ENCODE data around the gene AKNA.
A peak's percentile ranks its signal among the peaks of the same experiment; 100 is the strongest.

The AKNA gene, protein sequence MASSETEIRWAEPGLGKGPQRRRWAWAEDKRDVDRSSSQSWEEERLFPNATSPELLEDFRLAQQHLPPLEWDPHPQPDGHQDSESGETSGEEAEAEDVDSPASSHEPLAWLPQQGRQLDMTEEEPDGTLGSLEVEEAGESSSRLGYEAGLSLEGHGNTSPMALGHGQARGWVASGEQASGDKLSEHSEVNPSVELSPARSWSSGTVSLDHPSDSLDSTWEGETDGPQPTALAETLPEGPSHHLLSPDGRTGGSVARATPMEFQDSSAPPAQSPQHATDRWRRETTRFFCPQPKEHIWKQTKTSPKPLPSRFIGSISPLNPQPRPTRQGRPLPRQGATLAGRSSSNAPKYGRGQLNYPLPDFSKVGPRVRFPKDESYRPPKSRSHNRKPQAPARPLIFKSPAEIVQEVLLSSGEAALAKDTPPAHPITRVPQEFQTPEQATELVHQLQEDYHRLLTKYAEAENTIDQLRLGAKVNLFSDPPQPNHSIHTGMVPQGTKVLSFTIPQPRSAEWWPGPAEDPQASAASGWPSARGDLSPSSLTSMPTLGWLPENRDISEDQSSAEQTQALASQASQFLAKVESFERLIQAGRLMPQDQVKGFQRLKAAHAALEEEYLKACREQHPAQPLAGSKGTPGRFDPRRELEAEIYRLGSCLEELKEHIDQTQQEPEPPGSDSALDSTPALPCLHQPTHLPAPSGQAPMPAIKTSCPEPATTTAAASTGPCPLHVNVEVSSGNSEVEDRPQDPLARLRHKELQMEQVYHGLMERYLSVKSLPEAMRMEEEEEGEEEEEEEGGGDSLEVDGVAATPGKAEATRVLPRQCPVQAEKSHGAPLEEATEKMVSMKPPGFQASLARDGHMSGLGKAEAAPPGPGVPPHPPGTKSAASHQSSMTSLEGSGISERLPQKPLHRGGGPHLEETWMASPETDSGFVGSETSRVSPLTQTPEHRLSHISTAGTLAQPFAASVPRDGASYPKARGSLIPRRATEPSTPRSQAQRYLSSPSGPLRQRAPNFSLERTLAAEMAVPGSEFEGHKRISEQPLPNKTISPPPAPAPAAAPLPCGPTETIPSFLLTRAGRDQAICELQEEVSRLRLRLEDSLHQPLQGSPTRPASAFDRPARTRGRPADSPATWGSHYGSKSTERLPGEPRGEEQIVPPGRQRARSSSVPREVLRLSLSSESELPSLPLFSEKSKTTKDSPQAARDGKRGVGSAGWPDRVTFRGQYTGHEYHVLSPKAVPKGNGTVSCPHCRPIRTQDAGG (N-terminal part only)

DNA sequence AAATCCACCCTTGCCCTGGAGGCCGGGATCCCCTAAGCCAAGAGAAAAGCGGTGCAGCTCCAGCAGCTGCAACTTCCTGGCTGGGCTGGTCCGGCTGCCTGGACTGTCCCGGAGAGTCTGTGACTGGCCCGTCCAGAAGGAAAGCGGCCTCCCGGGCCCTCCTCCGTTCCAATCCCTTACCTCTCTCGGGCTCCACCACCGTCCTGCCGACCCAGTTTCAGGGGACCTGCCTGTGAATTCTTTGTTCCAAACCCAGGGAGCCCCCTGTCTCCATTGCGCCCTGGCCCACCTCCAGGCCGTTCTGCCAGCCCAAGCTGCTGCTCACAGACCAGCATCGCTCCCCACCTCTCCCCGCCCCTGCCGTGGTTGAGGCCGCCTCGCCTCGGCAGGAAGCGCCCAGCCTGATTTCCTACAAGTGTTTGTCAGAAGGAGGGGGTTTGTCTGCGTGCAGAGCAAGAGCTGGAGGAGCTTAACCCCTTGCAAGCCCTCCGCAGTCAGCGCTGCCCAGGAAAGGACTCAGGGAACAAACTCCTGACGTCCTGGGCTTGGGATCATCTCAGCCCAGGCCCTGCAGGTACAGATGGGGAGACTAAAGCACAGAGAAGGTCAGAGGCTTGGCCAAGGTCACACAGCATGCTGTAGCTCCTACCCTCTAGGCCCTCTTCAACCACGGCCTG, at the start of gene AKNA:
Gene AKNA, minus strand, starts transcription at position 303 of the 677 bp plus-strand sequence. CDS start 6,649 bp downstream, outside the sequence.
- DNase-seq = peak; percentile 88

DNA sequence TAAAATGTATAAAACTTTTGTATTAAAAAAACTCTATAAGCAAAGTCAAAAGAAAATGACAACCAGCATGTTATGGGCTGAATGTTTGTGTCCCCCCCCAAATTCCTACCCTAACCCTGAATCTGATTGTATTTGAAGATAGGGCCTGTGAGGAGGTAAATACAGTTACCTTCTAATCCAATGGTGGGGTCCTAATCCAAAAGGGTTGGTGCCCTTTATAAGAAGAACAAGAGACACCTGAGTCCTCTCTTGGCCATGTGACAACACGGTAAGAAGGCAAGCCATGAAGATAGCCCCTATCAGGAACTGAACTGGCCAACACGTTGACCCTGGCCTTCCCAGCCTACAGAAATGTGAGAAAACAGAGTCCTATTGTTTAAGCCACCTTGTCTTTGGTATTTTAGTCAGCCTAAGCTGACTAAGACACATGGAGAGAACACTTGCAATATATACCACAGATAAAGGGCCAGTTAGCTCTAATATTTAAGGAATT, 49.7 kb upstream of the AKNA start:
- no peak for DNase-seq

DNA sequence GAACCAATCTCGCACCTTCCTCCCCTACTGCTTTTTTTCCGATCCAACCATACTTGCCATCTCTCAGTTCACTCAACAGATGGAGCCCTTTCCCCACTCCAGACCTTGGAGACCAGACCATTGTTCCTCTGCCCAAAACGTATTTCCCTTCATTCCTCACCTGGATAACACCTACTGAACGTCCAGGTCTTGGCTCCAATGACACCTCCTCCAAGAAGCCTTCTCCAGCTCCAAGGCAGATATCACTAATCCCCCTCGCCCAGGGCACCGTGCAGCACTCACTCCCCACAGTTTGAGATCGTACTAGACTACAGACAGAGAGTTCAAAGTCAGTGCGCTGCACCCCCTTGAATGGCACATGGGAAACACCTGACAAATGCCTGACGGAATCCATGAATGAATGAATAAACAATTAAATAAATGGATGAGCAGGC, 47.1 kb upstream of the AKNA start:
- DNase-seq = peak; percentile 67

DNA sequence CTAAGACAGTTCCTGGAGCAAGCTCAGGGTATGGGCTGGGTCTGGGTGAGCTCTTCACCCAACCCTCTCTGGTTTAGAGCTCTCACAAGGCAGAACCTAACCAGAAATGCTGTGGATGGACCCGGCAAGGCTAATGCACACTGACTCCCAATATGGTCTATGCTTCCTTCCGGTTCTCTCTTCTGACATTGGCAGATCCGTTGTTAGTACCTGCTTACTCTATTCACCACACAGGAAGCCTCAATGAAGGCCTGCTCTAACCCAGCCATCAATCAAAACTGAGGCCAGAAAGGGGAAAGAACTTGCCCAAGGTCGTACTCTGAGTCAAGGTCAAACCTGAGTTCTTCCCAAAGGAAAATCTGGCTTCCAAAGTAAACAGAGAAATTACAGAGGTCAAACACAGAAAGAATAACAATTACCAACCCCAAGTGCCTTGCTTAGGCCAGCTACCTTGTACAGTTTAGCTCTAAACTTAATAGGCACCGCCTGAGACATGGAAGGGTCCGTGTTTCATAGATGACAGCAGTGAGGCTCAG, 46.0 kb upstream of the AKNA start:
- no peak for DNase-seq

DNA sequence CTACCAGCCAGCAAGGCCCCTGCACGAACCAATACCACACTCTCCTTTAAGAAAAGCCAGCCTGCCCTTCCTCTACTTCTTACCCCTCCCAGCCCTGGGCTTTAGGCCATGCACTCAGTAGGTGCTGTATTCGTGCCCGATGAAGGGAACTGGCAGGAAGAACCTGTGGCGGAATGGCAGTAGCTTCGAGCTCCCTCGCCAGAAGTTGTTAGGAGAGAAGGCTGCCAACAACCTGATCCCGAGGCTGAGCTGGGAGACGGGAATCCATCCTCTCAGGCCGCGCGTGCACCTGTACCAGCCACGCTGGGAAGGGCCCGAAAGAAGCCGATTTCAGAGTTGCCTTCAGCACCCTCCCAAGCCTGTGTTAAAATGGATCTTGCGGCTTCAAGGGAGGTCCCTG, 45.3 kb upstream of the AKNA start:
- no peak for DNase-seq

DNA sequence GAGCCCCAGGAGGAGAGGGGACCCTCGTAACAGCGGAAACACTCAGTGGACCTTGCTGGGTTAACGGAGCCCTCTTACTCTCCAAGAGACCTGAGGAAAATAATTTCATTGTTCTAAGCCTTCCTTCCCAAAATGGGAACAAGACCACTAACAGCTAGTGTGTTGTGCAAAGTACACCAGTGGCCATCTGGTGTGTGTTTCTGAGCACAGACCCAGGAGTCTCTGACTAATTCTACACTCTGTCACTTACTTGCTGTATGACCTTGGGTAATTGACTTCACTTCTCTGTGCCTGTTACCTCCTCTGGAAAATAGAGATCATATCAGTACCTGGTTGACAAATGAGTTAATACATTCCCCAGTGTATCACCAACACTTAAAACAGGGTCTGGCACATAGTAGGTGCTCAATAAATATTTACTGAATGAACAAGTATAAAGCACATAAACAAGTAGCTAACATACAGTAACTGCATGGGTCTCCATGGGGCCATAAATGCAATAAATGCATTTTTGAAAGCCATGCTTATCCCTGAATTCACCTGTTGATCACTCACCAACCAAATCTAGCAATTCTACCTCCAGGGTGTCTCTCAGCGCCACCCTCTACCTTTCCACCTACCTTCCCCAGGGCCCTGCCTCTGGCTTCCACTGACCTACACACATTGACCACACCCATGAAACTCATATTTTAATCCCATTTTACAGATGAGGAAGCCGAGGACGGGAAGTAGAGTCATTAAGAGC, 44.7 kb upstream of the AKNA start:
- no peak for DNase-seq

DNA sequence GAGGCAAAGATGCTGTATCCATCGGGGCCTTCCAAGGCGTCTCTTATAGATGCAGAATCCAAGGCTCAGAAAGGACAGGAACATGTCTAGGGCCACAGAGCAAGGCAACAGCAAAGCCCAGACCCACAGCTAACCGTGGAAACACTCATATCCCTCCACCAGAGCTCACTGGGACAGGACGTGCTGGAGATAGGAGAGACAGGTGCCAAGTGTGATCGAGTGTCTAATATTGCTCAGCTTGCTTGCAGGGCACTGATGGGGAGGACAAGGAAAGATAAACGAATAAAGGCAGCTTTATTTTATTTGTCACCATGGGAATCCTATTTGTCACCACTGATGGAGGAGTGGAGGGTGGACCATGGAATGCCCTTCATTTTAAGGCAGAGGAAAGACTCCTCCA, 44.0 kb upstream of the AKNA start:
- no peak for DNase-seq

DNA sequence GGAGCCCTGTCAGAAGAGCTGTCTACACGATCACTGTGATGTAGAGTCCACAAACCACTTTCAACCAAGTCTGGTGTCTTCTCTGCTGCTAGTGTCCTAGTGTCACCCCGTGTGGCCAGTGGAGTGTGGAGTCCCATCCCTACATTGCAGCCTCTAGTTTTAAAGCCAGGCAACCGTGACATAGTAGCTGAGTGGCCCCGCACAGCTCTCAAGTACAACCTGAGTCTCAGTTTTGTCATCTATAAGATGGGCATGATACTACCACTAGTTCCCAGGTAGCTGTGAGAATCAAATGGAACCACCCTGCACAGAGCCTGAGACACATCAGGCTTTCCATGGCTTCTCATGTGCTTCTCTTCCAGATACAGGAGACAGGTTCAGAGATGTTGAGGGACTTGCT, 43.2 kb upstream of the AKNA start:
- DNase-seq = no peak

DNA sequence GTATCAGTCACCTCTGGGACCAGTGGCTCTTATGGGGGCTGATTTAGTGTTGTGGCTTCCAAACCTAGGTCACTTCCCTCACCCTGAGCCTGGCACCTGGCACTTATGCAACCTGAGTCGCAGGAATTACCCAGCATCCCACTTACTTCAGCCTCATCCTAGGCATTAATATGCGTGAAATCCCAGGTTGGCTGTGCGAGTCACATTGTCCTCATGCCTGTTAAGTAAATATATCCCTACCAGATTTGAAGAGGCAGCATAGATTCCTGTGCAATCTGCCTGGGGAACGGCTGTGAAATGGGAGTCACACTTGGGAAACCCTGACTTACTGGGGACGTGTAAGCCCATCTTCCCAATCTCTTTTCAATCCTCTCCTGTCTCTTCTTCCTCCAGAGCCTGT, 42.7 kb upstream of the AKNA start:
- DNase-seq = no peak

DNA sequence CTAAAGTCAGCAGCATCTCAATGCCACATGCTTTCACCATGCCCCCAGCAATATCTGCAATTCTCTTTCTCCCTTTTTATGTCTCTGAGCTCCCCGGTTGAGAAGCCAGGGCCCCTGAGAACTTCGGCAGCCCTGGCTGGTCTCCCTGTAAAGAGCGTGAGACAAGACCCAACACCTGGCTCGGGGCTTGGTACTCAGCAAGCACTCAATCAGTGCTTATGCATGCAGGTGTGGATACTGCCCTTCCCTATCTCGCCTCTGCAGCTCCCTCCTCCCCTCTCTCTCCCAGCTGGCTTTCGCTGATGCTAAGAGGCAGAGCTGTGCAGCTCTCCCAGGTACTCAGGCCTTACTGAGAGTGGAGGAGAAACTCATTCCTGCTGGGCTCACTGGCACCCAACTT, 41.7 kb upstream of the AKNA start:
- no peak for DNase-seq

DNA sequence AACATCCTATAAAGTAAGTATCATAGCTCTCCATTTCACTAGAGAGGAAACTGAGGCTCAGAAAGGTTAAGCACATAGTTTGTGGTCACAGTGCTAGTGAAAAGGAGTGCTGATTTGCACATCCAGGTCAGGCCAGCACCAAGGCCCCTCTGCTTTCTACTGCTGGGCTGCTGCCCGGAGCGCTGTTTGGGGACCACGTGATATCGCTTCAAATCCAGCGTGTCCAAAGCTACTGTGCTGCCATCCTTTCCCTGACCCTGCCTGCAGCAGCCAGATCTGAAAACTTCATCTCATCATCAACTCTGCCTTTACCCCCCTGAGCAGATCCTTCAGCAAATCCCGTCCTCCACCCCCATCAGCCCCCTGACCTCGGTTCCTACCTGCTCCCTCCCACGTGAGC, 40.7 kb upstream of the AKNA start:
- no peak for DNase-seq

DNA sequence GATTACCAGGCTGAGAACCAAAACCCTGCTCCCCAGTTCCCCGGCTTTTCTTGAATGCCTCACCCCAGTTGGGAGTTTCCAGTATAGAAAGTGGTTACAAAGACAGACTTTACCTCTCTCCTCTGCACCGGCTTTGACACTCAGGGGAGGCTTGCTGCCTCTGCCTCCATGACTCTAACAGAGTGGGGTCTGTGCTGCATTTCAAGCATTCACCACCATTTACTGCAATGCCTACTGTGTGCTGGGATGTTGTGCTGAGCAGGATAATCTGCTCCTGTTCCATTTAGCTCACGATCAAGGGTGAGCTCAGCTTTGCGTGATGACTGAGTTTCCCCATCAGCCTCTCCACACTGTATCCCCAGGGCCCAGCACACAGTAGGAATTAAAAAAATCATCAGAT, 39.9 kb upstream of the AKNA start:
- no peak for DNase-seq

DNA sequence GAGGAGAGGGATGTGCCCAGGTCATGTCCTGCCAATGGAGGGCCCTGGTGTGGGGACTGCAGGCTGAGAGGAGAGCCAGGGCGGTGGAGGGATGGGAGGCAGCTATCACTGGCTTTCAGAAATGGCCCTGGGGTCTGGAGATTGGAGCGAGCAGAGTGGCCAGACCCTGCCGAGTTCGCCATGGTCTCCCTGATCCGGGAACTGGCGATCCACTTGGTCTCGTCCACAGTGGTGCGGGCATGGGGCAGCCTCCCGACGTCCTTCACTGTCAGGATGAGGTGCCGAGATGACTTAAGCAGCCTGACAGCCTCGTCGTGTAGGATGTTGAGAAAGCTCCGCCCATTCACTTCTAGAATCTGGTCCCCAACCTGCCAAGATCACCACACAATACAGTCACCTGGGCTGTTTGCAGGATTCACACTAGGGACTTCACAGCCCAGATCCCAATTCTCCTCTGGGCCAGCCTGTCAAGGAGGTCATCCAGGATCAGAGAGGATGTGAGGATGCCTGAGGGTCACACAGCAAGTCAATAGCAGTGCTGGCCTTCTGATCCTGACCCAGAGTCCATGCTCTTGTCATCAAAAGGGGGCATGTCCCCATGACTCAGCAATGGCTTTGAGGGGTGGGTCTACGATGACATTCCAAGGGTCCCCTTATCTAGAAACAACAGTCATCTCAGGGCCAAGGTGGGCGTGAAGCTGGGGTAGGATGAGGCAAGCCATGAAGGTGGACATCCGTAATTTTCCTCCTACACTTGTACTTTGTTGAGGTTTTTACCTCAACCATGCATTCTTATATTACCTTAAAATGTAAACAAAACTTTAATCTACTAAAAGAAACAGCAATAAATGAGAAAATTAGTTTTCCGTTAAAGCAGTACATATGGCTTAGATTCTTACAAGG, 38.5 kb upstream of the AKNA start:
- no peak for DNase-seq

DNA sequence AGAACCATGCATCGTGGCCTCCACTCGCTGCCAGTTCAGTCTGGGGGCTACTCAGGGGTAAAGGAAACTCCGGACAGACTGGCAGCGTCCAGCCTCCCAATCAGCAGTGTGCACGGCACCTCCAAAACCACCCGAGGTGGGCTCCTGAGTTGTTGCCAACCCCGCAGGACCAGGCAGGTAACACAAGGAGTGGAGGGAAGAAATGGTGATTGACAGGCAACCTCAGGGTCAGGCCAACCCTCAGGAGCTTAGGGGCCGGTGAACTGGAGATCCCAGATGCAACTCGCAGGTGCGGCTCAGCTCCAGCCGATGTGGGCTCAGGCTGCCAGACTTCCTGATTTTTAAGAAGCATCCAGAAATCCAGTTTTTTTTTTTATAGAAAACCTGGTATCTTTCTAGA, 37.3 kb upstream of the AKNA start:
- DNase-seq = no peak

DNA sequence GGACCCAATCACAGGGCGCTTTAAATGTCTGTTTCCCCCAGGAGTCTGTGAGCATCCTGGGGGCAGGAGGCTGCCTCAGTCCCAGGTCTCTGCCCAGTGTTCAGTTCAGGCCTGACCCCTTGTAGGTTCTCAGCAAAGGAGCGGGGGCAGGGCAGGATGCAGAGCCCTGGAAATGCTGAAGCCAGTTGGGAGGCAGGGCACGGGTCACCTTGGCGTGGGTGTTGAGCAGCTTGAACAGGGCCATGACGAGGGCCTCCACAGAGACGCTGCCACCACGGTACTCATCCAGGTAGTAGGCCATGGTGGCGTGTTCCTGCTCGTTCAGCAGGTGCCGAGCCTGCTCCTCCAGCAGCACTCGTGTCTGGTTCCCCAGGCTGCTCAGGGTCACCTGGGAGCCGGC, 36.3 kb upstream of the AKNA start:
- no peak for DNase-seq

DNA sequence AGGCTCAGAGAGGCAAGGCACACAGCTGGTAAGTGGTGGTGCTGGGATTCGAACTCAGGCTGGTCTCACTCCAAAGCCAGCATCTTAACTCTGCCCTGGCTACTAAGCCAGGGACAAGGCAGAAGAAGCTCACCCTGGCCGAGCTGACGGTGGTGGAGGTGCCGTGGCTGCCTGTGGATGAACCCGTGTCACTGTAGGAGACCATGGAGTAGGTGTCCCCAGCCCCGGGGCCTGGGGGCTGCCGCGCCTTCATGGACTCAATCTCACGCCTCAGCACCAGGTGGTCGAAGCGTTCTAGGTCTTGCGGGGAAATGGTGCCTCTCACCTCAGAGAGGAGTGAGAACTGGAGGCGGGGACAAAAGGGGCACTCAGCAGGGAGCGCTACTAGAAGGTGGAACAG, 35.4 kb upstream of the AKNA start:
- DNase-seq = no peak

DNA sequence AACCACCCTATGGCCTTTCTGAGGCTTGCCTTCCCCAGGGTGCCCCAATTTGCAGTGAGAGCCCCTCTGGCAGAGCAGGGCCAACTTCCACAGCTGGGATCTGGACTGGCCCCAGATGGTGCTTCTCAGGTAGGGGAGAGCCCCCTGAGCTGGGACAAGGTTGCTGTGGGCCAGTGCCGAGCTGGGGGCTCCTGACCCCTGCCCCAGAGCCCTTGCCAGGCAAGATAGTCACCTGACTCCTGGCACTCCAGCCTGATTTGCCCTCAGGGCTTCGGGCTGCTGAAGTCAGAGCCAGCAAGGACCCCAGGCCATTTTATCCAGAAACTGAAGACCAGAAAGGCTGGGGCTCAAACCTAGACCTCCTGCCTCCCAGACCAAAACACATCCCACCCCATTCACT, 33.4 kb upstream of the AKNA start:
- DNase-seq = no peak

DNA sequence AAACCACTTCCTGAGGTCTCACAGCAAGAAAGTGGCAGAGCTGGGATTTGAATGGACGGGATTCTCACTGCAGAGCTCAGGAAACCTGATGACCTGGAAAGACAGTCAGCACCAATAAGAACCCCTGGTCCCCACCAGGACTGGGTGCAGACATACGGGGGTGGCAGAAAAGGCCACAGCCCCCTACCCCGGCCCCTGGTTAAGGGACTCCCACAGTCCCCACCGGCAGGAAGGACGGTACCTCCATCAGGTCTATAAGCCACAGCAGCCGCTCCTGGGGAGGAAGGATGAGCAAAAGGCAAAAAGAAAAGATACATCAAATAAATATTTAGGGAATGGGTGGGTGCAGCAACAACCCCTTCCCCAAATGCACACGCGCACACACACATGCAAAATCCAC, 32.0 kb upstream of the AKNA start:
- DNase-seq = no peak

DNA sequence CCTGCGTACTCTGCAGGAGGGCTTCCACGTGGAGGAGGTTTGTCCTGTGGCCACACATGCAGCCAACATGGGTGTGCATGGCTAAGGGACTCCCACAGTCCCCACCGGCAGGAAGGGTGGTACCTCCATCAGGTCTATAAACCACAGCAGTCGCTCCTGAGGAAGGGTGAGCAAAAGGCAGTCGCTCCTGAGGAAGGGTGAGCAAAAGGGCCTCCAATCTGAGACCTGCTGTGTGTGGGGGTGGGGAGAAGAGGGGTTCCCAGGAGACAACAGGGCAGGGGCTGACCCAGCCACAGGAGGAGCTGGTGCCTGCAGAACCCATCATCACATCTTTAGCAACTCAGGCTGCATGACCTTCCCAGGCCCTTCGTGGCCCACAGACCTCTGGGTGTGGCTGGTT, 30.3 kb upstream of the AKNA start:
- no peak for DNase-seq

DNA sequence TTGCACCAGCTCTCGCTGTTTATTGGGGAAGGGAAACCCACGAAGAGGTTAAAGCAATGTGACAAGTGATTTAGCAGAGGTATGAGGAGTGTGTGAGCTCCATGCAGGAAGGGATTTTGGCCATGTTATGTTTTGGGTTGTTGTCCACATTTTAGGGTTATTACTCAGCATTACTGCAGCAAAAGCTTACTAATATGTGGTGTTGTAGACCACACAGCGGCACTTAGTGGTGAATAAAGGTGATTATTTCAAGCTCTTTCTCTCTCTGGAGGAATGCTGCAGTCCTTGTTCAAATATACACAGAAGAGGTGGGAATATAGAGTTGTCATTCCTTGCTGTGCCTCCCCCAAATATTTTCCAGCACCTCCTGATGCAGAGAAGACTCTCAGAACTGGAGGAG, 29.7 kb upstream of the AKNA start:
- no peak for DNase-seq

Data from eye (tissue), 1 donor.